ENCODE data around the gene B3GALT6.

DNA sequence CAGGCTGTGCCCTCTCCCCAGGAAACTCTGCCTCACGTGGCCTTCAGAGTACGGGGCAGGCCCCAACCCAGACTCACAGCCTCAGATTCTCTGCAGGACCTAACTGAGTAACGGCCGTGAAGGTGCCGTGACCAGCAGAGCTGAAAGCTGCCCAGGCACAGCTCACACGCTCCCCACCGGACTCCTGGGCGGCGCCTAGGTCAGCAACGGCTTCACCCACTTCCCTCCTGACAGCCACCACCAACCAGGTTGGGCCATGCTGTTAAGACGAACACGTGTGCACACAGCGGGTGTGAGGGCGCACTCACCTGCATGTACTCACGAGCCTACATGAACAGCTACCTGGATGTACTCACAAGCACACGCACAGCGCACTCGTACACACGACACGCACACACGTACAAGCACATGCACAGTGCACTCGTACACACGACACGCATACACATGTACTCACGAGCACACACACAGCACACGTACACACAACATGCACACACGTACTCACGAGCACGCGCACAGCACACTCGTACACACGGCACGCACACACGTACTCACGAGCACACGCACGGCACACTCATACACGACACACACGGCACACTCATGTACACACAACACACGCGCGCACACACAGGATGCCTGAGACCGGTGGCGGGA, 9.3 kb upstream of the B3GALT6 start:
- TF ChIP-seq, protein P1, sequence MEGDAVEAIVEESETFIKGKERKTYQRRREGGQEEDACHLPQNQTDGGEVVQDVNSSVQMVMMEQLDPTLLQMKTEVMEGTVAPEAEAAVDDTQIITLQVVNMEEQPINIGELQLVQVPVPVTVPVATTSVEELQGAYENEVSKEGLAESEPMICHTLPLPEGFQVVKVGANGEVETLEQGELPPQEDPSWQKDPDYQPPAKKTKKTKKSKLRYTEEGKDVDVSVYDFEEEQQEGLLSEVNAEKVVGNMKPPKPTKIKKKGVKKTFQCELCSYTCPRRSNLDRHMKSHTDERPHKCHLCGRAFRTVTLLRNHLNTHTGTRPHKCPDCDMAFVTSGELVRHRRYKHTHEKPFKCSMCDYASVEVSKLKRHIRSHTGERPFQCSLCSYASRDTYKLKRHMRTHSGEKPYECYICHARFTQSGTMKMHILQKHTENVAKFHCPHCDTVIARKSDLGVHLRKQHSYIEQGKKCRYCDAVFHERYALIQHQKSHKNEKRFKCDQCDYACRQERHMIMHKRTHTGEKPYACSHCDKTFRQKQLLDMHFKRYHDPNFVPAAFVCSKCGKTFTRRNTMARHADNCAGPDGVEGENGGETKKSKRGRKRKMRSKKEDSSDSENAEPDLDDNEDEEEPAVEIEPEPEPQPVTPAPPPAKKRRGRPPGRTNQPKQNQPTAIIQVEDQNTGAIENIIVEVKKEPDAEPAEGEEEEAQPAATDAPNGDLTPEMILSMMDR (IDR thresholded peaks at IDR 0.05), result no peak
- no peak for TF ChIP-seq EZH2phosphoT487 (IDR thresholded peaks at IDR 0.05)
